H1 (cell line): Measurements from ENCODE around the gene RAD51B. TPM values are rescaled to one million over a fixed set of nuclear protein-coding genes. Genes with fewer than 3 reads are reported as not detected.

ENCODE experiments used
- MAFK ChIP-seq: IDR thresholded peaks from 2 replicates; pipeline ENCODE4 v1.6.1; 2012; ENCODE audit warnings: low read depth, mild to moderate bottlenecking, improper control_type of control experiment, low read length
- polyA plus RNA-seq, 7 experiments: library from polyadenylated mRNA; depleted of rRNA in 3 of 7; stranded (reverse) in 5 of 7; unstranded in 2 of 7; fragments of >200 nt in 5 of 7; fragments of 200-250 nt in 2 of 7; gene quantifications; 1 replicate in 5 of 7; 2 replicates in 1 of 7; 4 replicates in 1 of 7; pipeline versions ENCODE4 v1.2.1 to v1.2.3, GENCODE V29; 2011 to 2013; ENCODE audit warnings: missing spikeins in 2 of 7, mixed read lengths in 2 of 7
- total RNA-seq: library from RNA; stranded (reverse); fragmentation: NEBNext Ultra II Directional; extraction: Animal tissue kit (Norgen Biotek cat#: 25700); gene quantifications from 2 replicates; pipeline ENCODE4 v1.2.1, GENCODE V29; 2021
- TF ChIP-seq, protein P1 (sequence below): IDR thresholded peaks from 2 replicates; pipeline ENCODE4 v1.6.1; 2011; ENCODE audit warnings: low read depth, mild to moderate bottlenecking, low read length; ENCODE audit not compliant: insufficient read depth

The RAD51B gene
- total and polyA plus RNA-seq, 2 of the 8 experiments (the other 6 are each of a cell fraction or from before 2014, with no cell fraction given): 3.9 to 14.9 TPM

DNA sequence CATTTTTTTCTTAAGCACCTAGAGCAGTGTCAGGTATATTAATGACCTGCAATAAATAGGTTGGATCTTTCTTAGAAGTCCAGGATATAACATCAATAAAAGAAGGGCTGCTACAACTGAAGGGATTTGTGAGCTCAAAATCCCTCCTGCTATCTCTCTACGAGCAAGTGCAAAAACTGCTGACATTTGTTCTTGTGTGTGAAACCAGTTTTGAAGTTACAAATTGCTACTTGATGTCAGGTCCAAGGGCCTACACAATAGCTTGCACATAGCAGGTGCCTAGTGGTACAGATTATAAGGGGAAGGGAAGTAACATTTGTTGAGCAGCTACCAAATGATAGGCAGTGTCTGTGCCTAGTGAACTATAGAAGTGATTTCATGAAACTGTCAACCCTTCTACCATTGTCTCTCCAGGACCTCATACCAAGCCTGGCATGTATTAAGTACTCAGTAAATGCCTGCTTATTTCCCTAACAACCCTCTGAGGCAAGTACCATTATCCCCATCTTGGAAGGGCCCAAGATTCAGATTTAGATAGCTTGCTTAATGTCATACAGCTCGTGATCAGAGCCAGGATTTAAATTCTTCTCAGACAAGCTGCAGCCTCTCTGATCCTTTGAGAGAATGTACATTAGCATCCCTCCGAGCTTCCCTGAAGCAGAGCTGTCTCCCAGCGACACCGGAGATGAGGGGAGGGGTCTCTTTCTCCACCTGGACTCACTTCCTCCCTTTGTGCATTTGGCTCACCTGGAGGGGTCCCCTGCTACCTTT lies 673.0 kb downstream of the RAD51B start (continued):
- no peak for TF ChIP-seq MAFK
- TF ChIP-seq, protein P1, sequence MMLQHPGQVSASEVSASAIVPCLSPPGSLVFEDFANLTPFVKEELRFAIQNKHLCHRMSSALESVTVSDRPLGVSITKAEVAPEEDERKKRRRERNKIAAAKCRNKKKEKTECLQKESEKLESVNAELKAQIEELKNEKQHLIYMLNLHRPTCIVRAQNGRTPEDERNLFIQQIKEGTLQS: no peak
